ENCODE data around the gene S100PBP.

S100PBP gene

GRCh38 chr1:32888134-32888533, 70.7 kb downstream of the S100PBP start:
- DNase-seq (ENCODE audit: low spot score), result no peak

DNA sequence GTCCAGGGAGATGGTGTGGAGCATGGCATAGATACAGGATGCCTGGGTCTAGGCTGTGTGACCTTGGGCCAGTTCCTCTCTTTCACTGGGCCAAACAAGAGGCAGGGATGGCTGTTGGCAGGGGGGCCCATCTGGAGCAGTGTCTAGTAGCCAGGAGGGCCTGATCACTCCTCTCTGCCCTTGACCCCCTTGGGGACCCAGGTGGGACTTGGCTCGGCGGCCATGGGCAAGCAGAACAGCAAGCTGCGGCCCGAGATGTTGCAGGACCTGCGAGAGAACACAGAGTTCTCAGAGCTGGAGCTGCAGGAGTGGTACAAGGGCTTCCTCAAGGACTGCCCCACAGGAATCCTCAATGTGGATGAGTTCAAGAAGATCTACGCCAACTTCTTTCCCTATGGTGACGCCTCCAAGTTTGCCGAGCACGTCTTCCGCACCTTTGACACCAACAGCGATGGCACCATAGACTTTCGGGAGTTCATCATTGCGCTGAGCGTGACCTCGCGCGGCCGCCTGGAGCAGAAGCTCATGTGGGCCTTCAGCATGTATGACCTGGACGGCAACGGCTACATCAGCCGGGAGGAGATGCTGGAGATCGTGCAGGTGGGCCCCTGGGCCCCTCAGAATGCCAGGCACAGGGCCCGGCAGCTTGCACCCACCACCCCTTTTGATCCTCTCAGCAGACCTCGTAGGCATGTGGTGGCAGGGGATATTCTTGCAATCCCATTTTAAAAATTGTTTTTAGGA, 71.4 kb downstream of the S100PBP start:
- DNase-seq (ENCODE audit: low spot score), result no peak

- DNase-seq (ENCODE audit: low spot score), result no peak
These were observed 72.4 kb downstream of the S100PBP start for GRCh38 chr1:32889731-32890278.

DNA sequence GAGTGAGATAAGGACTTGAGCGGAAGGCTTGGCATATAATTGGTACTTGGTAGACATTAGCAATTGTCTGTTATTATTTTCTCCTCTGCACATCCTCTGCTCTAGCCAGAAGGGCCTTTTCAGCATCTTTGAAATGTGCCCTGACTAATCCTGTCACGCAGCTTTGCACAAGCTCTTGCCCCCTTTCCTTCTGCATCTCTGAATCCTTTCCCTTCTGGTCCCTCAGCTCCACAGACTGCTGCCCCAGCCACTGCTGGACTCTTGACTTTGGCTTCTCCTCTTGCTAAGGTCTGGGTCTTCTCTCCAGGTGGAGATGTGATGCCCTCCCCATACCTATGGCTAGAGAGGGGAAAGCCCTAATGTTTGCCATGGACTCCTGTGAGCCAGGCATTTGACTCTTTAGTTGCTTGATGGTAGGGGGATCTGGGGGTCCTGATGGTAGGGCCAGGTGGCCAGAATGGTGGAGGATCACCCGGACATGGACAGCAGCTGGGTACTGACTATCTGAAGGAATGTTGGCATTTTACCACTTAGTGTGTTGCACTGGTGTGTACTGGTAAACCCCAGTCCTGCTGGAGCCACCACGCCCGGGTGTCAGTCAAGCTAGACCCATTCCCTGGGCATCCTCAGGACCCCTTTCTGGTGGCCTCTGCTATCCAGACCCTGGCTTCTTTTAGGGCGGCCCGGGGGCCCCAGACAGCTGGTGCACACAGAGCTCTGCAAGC, 73.2 kb downstream of the S100PBP start:
- no peak for DNase-seq (ENCODE audit: low spot score)

- no peak for DNase-seq (ENCODE audit: low spot score)
These were observed 73.8 kb downstream of the S100PBP start for GRCh38 chr1:32891241-32891570.

DNA sequence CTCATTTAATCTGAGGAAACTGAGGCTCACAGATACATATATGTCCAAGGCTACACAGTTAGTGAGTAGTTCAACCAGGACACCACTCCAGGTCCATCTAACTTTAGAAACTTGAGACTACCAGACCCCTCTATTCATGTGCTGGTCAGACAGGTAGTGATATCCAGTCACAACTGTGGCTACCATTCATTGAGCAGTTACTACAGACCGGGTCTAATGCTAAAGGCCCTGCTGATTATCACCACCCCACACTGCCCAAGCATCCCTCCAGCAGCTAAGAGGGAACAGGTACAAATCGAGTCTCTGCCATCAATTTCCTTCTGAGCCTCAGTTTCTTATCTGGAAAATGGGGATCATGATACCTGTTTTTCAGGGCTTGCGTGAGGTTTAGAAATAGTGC, 74.2 kb downstream of the S100PBP start:
- DNase-seq (ENCODE audit: low spot score), result no peak

DNA sequence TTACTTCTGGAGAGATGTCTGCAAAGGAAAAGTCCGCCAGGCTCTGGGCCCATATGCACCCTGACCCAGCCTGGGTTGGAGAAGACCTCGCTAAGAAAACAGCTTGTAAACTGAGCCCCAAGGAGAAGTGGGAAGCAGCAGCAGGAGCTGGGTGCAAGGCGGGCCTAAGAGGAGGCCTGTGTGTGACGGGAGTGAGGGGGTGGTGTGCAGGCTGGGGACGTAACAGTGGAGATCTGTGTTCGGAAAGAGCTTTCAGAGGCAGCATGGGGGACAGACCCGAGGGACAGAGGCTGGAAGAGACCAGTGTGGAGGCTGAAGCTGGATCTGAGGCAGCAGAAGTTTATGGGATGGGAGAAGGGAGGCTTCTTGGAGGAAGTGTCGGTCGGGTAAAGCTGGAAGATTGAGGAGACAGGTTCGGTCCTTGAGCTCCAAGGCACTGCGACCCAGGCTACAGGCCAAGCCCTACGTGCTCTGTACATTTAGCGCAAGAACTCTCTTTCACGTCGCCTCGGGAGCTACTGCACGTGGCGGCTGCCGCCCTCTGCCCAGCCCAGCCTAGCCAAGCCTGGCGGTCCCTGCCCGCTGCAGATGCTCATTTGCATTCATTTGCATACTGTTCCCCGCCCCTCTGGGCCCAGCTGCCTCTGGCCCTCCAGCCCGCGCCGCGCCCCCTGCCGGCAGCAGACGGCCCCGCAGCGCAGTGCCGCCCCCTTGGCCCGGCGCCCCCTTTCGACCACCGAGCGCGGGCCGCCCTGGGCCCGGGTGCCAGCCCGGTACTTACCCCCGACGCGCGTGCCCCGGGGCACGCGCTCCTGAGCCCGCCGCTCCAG, 75.1 kb downstream of the S100PBP start:
- peak; percentile 16 for DNase-seq (ENCODE audit: low spot score)

- DNase-seq (ENCODE audit: low spot score), result no peak
These were observed 76.0 kb downstream of the S100PBP start for GRCh38 chr1:32893198-32894018.

DNA sequence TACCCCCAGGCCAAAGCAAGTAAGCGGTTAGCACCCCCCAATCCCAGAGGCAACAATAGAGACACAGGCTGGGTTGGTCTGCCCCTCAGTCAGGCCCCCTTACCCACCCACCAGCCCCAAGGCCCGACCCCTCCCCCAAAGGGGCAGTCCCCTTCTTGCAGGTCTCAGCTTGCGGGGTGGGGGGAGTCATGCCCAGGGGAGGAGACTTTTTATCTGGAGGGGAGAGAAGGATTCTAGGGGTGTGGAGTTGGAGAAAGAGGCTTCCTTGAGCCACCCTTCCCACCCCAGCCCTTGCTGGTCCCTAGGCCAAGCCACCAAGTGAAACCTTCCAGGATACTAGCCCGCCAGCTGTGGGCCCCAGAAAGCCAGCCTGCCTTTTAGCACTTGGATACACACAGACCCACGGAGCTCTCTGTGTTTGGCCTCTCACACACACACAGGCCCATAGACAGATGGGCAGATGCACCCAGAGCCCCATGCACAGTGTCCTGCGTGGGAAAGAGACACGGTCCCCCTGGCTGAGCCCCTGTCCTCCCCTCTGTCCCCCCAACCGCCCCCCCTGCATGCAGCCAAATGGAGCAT, 76.7 kb downstream of the S100PBP start:
- DNase-seq (ENCODE audit: low spot score), result no peak

GRCh38 chr1:32894681-32895080, 77.2 kb downstream of the S100PBP start:
- DNase-seq (ENCODE audit: low spot score), result no peak

DNA sequence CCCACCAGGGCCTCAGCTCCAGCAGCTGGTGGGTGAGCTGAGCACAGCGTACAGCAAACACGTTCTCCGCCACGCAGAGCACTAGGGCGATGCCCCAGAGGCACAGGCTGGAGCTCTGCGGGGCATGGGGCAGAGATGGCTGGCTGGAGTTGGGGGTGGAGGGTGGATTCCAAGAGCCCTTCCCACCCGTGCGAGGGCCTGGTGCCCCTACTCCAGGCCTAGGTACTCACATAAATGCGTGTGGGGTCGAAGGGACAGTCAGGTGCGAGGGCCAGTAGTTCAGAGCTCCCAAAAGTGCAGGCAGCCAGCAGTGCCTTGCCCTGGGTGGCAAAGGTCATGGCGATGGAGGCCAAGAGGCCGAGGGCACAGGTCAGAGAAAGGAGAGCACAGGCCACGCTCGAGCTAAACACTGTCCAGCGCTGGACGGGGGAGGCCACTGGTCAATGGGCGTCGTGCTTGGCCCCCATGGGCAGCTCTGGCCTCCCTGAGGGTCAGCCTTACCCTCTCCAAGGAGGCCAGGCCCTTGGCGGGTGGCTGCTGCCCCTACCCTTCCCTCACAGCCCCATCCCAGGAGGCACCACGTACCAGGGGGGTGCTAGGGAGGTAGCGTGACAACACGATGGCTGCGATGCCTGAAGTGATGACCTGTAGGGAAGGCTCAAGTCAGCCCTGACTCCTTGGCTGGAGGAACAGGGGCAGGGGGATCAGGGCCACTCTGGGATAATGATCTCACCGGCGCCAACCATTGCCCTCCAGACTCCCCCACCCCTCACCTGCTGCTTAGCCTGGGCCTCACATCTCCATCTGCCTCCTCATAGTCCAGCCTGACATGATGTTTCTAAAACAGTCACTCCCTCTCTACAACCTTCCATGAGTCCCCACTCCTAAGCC, 78.1 kb downstream of the S100PBP start:
- no peak for DNase-seq (ENCODE audit: low spot score)

DNA sequence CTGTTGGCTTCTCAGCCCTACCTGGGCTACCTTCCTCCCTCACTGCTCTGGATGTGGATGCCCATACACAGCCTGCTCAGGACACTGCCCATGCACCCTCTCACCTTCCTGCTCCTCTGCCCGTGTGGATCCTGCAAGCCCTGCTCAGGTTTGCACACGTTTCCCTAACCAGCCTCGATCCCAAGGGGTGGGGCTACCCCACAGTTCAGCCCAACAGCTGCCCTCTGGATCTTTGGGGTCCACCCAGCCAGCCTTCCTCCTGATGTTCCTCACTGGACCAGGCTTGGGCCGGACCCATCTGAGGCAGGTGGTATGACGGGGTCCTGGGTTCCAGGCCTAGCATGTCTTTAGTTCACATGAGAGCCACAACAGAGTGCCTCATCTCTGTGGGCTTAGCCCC, 79.0 kb downstream of the S100PBP start:
- no peak for DNase-seq (ENCODE audit: low spot score)

DNA sequence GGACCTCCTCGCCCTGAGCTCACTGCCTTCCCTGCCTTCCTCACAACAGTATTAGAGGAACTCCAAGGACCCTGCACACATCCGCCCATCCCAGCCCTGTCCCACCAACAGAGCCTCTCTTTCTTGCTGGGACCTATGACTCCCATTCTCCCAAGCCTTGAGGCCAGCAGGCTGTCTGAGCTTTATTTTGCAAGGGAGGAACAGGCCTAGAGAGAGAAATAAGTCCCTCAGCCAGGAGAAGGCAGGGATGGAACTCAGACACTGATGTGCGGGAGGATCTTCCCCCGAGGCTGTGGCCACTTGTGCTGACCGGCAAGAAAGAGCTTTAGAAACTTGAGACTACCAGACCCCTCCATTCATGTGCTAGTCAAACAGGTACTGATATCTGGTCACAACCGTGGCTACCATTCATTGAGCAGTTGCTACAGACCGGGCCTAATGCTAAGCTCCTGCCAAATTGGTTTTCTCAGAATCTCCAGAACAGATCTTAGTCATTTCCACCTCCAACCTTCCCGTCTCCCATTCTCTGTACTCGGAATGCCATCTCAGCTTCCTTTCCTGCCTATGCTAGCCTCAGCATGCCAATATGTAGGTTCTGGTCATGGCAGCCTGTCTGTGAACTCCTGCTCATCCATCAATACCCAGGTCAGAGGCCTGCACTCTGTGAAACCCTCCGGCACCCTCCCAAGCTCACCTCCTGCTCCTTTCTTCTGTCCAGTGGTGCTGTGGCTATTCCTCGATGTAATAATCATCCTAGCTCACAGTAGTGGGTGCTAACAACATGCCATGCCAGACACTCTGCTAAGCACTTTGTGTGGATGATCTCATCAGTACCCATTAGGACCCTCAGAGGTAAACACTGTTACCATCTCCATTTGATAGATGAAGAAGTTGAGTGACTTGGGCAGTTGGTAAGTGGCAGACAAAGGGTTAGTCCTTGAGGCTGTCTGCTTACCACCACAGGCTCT, 79.9 kb downstream of the S100PBP start:
- no peak for DNase-seq (ENCODE audit: low spot score)

GRCh38 chr1:32898056-32898455, 80.6 kb downstream of the S100PBP start:
- DNase-seq (ENCODE audit: low spot score), result no peak

DNA sequence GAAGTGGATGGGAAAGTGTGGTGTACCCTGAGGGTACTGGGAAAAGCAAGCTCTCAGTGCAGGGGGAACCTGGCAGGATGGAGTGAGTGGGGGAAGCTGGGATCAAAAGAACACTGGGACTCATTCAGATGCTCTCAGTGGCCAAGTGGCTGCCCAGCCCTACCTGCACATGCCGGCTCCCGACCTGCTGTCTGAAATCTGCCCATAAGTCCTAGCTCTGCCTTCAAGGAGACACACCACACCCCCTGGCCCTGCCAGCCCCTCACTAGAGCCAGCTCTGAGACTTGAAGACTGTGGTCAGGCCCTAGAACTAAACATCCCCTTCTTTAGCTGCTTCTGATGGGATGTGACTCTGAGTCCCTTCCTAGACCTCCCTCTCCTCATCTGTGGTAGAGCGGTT, 81.5 kb downstream of the S100PBP start:
- no peak for DNase-seq (ENCODE audit: low spot score)

DNA sequence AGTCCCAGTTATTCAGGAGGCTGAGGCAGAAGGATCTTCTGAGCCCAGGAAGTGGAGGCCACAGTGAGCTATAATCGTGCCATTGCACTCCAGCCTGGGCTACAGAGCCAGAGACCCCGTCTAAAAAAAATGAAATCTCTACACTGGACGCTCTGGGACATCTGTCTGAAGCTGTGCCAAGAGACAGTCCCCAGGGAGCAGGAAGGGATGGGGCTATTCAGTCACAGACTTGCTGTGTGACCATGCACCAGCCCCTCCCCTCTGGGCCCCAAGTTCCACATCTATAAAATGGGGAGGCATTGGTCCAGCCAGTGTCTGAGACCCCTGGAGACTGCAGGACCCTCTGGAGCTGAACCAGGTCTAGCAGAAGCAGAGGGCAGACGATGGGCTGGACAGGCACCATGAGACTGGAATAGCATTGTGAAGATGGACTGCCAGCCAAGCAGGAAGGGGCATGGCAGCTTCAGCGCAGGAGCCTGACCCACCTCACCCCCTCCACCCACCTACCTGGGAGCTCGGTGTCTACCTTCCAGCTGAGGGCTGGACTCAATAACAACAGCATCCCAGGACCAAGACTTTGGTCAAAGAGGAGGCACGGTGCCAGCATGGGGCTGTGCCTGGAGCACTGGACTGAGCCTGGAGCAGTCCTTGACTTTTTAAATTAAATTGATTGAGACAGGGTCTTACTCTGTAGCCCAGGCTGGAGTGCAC, 82.3 kb downstream of the S100PBP start:
- DNase-seq (ENCODE audit: low spot score), result no peak

DNA sequence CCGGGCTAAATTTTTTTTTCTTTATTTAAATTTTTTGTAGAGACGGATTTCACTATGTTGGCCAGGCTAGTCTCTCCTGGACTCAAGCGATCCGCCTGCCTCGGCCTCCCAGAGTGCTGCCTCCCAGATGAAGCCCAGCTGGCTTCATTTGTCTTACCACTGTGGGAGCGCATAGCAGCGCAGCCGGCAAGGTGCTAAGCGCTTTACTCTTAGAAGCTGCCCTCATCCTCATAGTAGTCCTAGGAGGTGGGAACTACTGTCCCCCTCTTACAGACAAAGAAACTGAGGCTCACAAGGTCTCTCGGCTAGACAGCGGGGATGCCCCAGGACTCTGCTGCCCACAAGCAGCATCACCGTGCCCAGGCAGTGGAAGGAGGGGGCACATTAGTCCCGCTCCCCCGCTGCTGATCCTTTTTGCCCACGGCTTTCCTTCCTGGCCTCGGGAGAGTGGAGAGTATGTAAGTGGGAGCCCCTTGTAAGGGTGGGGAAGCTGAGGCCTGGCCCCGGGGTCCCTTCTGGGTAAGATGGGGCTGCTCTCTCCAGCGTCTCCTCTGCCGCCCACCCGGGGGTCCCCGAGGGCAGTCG, 83.0 kb downstream of the S100PBP start:
- no peak for DNase-seq (ENCODE audit: low spot score)
